NOMO-1 treated with DMSO at 0.1 percent for 48 hours (cell line): ENCODE data around the gene FAM120A.
"Not testable (repeated sequence)": the region's sequence is repeated elsewhere in the genome, so short reads cannot be mapped to it uniquely, and the experiment has no call there.

Source experiments
- DNase-seq: peaks from one replicate; lab custom pipeline; 2025; ENCODE audit not compliant: unreplicated experiment; lab: John Stamatoyannopoulos, UW

FAM120A gene, protein sequence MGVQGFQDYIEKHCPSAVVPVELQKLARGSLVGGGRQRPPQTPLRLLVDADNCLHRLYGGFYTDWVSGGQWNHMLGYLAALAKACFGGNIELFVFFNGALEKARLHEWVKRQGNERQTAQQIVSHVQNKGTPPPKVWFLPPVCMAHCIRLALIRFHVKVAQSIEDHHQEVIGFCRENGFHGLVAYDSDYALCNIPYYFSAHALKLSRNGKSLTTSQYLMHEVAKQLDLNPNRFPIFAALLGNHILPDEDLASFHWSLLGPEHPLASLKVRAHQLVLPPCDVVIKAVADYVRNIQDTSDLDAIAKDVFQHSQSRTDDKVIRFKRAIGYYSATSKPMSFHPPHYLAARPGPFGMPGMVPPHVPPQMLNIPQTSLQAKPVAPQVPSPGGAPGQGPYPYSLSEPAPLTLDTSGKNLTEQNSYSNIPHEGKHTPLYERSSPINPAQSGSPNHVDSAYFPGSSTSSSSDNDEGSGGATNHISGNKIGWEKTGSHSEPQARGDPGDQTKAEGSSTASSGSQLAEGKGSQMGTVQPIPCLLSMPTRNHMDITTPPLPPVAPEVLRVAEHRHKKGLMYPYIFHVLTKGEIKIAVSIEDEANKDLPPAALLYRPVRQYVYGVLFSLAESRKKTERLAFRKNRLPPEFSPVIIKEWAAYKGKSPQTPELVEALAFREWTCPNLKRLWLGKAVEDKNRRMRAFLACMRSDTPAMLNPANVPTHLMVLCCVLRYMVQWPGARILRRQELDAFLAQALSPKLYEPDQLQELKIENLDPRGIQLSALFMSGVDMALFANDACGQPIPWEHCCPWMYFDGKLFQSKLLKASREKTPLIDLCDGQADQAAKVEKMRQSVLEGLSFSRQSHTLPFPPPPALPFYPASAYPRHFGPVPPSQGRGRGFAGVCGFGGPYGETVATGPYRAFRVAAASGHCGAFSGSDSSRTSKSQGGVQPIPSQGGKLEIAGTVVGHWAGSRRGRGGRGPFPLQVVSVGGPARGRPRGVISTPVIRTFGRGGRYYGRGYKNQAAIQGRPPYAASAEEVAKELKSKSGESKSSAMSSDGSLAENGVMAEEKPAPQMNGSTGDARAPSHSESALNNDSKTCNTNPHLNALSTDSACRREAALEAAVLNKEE

DNA sequence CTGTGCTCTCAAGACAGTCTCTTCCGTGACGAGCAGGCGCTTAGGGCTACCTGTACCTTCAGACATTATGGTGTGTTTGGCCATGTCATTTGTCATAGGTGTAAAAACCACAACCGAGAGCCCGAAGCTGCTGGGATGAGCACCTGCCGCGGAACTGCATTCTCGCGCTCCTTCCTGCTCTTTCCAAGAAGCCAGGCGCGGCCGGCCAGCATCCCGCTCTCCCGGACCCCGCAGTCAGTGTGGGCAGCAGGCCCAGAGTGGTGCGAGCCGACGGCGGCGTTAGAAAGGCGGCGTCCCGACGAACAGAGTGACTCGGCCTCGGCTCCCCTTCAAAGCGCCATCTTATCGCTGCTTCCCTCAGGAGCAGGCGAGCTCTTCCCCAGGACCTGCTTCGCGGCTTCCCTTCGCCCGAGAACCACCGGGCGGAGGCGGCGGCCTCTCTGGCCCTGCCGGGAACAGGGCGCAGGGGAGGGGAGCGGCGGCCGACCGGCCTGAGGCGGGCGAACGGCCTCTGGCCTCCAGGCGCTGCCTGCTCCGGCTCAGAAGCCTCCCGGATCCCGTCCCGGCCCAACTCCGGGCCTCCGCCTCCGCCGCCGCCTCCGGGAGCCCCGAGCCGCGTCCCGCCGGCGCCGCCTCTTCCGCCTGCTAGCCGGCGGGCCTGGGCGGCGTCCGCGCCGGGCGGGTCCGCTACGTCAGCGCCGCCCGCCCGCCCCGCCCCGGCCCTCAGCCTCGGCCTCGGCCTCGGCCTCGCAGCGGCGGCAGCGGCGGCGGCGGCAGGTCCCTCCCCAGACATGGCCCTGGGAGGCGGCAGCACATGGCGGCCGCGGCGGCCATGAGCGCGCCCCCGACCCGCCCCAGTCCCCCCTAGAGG lies at the start of gene FAM120A:
Gene FAM120A, plus strand, starts transcription at position 741 of the 871 bp plus-strand sequence. CDS start 231 bp downstream, outside the sequence.
- peak; percentile 73 for DNase-seq

DNA sequence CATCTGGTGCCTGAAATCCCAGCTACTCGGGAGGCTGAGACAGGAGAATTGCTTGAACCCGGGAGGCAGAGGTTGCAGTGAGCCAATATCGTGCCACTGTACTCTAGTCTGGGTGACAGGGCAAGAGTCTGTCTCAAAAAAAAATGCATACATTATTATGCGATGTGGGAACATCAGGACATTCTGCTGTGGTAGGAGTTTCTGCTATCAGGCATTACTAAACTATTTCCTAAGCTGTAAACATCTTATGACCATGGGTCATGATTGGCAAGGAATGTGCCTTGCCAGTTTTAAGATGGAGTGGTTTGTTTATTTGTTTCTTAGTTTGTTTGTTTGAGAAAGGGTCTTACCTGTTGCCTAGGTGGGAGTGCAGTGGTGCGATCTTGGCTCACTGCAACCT lies 45.1 kb upstream of the FAM120A start:
- DNase-seq: no peak

DNA sequence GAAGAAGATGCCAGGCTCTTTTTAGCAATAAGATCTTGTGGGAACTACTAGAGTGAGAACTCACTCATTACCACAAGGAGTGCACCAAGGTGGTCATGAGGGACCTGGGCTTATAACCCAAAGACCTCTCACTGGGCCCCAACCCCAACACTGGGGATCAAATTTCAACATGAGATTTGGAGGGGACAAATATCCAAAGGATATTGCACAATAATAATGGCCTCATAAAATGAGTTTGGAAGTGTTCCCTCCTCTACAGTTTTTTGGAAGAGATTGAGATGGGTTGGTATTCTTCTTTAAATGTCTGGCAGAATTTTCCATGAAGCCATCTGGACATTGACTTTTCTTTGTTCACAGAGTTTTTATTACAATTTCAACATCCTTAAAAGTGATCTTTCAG lies 38.0 kb upstream of the FAM120A start:
- no peak for DNase-seq

DNA sequence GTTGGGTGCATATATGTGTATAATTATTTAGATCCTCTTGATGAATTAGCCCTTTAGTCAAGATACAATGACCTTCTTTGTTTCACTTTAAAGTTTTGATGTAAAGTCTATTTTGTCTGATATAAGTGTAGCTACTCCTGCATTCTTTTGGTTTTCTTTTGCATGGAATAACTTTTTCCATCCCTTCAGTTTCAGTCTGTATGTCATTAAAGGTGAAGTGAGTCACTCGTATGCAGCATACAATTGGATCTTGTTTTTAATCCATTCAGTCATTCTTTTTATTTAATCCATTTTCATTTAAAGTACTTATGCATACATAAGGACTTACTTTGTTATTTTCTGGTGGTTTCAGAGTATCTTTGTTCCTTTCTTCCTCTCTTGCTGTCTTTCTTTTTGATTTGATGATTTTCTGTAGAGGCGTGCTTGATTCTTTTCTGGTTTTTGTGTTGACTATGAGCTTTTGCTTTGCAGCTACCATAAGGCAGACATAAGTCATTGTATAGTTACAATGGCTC lies 36.3 kb upstream of the FAM120A start:
- DNase-seq: no peak

DNA sequence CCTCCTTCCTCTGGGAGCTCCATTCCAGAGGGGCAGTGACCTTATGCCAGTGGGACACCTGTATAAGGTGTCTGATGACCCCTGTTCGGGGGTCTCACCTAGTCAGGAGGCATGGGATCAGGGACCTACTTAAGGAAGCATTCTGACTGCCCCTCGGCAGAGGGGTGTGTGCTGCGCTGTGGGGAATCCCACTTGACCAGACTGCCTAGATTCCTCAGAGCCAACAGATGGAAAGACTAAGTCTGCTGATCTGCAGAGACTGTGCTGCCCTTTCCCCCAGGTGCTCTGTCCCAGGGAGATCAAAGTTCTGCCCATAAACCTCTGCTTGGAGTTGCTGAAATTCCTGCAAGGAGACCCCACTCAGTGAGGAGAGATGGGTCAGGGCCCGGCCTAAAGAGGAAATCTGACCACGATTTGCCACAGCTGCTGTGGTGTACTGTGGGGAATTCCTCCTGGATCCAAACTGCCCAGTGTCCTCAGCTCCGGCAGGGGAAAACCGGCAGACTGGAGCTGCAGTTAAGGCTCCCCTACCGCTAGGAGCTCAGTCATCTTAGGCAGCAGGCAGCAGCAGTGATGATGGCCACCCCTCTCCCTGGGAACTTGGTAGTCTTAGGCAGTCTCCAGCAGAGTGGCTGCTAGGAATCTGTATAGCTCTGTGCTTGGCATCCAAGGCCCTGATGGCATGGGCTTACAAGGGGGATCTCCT lies 34.8 kb upstream of the FAM120A start:
- no peak for DNase-seq

DNA sequence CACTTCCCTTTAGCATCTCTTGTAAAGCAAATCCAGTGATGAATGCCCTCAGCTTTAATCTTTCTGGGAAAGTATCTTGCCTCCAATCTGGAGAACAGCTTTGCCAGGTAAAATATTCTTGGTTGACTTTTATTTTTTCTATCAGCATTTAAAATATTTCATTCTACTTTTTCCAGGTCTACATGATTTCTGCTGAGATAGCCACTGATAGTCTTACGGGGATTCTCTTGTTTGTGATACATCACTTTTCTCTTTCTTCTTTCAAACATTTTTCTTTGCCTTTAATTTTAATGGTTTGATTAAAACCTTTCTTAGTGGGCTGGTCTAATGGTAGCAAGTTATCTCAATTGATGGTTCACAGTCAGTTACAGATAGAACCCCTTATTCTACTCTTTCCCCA lies 33.9 kb upstream of the FAM120A start:
- DNase-seq: no peak

DNA sequence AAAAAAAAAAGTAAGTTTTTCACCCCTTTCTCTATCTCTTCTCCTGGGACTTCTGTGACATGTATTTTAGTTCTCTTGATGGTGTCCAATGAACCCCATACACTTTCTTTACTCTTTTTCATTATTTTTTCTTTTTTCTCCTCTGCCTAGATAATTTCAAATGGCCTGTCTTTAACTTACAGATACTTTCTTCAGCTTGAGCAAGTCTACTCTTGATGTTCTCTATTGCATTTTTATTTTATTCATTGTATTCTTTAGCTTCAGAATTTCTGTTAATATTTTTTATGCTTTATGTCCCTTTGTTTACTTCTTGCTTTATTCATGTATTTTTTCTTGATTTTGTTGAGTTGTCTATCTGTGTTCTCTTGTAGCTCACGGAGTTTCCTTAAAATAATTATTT lies 32.5 kb upstream of the FAM120A start:
- DNase-seq: no peak

DNA sequence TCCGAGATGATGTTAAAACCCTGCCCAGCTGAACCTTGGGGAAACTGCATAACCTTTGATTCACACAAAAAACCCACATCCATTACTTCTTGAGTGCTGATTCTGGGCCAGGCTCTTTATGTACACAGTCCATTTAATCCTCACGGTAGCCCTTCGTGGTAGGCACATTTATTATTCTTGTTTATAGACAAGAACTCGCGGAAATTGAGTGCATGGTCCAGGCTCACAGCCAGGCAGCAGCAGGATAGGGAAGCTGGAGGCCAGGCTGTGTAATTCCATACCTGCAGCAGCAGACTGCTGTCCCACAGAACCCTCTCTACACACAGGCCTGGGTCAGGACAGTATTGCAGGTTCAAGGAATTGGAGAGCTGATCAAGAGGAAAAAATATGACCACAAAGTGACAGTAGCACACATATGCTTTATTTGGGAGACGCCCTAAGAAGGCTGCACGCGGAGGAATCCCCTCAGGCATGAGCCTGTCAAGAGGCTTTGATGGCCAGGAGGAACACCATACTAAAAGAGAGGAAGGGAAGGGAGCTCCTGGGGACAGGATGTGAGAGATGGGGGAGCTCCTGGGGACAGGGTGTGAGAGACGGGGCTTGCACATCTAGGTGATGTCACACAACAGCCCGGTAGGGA lies 28.4 kb upstream of the FAM120A start:
- DNase-seq: no peak

DNA sequence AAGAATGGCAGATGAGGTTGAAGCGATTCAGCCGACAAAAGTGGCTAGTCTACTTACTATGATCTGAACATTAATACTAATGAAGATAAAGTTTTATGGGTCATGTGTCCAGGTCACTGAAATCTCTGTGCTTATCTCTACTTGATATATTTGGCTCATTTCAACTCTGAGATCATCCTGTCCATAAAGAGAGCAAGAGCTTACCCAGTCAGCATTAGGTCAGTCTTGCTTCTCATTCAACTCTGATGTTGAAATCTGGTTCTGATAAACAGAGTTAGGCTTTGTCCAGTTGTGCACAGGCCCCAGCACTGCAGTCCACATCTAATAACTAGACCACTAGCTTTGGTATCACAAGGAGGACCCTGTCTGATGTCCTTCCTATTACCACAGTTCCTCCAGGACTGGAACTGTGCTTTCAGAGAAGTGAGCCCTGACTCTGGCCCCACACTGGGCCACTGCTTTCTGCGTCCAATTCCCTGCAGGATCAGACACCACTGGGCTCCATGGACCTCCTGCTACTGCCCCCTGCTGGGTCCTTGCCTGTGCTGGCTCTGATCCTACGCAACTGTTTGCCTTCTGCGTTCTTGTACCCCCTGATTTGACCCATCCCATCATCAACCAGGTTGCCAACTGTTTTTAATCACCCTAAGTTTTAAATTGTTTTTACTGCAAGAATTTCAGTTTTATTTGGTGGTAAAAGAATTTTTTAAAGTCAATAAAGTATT lies 23.7 kb upstream of the FAM120A start:
- DNase-seq: no peak

DNA sequence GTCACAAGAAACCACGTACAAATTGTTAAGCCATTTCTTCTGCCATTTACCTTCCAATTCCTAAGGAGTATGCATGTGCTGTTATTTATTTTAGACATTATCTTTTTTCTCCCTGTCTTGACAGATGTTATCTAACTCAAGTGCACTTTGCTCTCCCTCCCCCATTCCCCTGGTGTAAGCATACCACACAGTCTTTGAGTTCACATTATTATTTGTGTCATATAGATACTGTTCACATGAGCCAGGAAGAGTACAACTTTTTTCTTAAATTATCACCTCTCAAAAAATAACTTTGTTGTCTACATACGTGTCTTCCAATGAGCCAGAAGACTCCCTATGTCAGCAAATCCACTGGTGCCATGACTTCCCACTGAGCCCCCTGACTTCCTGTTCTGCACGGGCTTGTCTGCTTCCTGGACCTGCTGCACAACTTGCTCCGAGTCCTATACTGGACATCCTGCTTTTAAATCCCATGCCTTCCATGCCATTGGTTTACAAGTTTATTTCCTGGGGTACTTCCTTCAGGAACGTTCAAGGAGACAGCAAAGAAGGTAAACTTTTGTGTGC lies 19.9 kb upstream of the FAM120A start:
- DNase-seq: no peak

DNA sequence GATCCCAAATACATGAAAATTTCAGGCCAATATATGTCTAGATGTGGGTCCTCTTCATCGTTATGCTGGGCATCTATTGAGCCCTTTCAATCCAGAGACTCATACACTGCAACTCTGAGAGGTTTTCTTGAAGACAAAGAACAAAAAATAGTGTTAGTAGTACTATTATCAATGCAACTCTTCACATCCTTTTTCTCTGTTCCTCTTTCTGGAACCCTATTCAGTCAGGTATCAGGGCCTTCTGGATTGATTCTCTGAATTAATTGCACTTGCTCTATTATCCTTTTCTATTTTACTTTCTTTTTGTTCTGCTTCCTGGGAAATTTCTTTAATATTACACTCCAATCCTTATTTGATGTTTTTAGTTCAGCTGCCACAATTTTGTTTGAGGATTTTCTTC lies 18.5 kb upstream of the FAM120A start:
- no peak for DNase-seq

DNA sequence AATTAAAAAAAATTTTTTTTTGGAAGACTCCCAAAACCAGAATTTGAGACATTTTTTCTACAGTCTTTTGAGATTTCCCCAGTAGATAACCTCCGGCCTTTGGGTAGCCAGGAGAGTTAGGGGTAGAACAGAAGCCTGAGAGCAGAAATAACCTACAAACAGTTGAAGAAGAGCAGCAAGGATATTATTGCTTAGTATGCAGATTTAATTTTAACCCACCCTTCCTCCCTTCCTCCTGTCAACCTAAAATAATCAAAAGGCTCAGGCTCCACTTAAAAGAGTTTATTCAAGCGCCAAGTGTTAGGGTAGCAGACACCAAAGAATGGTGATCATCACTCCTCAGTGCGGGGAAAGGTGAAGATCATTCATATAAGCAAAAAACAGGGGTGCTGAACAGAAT lies 17.4 kb upstream of the FAM120A start:
- DNase-seq: no peak

DNA sequence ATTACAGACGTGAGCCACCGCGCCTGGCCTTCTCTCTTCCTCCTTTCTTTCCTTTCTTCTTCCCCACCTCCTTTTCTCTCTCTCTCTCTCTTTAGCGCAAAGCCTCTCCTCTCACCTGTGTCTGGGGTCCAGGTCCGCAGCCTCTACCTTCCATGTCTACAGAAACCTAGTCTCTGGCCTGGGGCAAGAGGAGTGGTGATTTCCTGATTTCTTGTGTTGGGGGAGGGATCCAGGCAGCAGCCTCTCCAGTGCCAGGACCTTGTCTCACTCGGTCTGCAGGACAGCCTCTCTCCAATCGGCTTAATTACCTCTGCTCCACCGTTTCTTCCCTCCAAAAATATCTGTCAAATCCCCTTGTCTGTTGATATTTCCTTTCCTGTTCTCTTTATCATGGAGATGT lies 16.1 kb upstream of the FAM120A start:
- DNase-seq: no peak

DNA sequence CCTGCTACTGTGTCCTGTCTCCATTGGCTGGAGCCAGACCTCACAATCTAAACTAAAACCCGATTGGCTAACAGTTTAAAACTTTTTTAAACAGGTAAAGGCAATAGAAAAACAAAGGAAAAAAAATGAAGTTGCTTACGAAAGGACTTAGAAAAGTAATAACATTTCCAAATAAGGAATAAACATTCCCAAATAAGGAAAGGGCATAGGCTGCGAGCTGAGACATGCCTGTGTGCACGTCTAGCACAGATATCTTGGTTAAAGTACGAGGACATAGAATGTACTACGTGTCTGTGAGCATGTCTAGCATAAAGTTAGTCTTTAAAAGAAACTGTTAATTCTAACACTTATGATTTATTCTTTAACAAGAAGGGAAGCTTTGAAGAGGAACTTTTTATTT lies 15.3 kb upstream of the FAM120A start:
- no peak for DNase-seq

DNA sequence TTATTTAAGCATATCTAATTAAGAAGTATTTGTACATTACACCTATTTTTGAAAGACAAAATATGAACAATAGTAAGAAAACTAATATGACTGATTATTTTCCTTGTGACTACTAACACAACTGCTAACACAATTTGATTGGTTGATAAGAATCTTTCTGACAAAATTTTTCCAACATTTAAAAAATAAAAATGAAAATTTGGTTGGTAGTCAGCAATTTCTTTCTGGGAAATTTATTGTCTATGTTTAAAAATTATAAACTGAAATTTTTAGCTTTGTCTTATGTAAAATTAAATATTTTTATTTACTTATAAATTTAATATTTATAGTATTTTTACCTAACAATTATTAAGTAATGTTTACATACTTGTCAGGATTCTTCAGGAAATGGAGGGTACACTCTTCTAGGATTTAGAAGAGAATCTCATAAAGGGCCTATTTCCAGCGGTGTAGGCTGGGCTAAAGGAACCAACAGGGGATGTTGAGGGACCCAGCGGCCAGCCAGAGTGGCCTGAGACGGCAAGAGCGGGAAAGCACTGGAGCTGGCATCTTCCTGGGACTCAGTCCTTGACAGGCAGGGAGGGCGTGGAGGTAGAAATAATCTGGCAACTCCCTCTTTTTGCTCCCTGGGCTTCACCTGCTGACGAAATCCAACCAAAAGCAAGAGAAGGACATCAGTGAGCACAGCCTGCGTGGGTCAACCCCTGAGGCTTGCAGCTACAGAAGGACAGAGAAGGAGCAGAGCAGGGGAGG lies 14.7 kb upstream of the FAM120A start:
- DNase-seq: no peak

DNA sequence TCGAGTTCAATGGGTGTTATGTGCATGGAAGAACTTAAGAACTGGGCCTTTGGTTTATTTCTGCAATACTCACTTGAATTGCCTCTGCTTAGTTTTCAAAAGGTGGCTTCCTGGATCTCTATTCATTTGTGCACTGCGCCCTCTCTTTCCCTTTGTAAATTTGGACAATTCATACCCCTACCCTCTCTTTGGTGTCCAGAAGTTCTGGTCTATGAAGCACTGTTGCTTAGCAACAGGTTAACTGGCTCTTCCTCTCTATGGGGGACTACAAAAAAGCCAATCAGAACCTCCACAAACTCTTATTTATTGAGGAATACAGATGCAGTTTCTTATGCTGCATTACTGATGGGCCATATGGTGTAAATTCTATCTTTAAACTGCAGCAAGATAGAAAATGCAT lies 13.5 kb upstream of the FAM120A start:
- DNase-seq: no peak

DNA sequence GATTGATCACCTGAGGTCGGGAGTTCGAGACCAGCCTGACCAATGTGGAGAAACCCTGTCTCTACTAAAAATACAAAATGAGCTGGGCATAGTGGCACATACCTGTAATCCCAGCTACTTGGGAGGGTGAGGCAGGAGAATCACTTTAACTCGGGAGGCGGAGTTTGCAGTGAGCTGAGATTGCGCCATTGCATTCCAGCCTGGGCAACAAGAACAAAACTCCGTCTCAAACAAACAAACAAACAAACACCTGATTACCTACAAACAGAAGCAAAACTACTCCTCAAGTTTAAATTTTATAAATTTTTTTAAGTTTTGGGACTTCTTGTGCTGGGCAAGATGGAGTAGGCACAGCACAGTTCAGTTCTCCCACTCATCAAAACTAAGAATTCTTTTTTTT lies 12.2 kb upstream of the FAM120A start:
- not testable (repeated sequence) for DNase-seq
